ENCODE data around the gene PAQR5. TPM values are rescaled to one million over a fixed set of nuclear protein-coding genes. Genes with fewer than 3 reads are reported as not detected.

Gene PAQR5
- total RNA-seq, 1 experiment from 2014 or later = 34.0 TPM

- peaks cover 34% of the 10 kb centered on the region for H3K79me2 ChIP-seq (ENCODE audit: insufficient read depth, low read length)
- POLR2A ChIA-PET = interaction anchor here (0.6 to 3.9 kb wide), 9 partner anchors 10 to 406 kb away, joined by 3 to 43 read pairs (median 3); partner anchors contain the start of gene KIF23
- peak; percentile 80 for TF ChIP-seq SIN3A (IDR thresholded peaks at IDR 0.05; ENCODE audit: low read depth)
- TF ChIP-seq CBX3 (IDR thresholded peaks at IDR 0.05; ENCODE audit: low read depth) = no peak
- peak; percentile 75 for TF ChIP-seq MAX (IDR thresholded peaks at IDR 0.05)
- peak; percentile 66 for TF ChIP-seq YY1 (IDR thresholded peaks at IDR 0.05; ENCODE audit: extremely low read depth, insufficient replicate concordance, low read depth, low read length)
- TF ChIP-seq SP1 (IDR thresholded peaks at IDR 0.05; ENCODE audit: low read depth) = peak; percentile 63
- no peak for TF ChIP-seq ATF3 (IDR thresholded peaks at IDR 0.05)
- TF ChIP-seq EZH2 (IDR thresholded peaks at IDR 0.05) = no peak
- no peak for TF ChIP-seq FOSL1 (IDR thresholded peaks at IDR 0.05; ENCODE audit: low read depth)
- TF ChIP-seq ZNF274 (IDR thresholded peaks at IDR 0.05; ENCODE audit: low read depth, low read length) = no peak
- no peak for TF ChIP-seq EZH2phosphoT487 (IDR thresholded peaks at IDR 0.05; ENCODE audit: borderline replicate concordance)
- TF ChIP-seq RAD21 (IDR thresholded peaks at IDR 0.05; ENCODE audit: low read depth) = no peak
- no peak for TF ChIP-seq JUND (IDR thresholded peaks at IDR 0.05)
- TF ChIP-seq EGR1 (IDR thresholded peaks at IDR 0.05; ENCODE audit: low read depth) = no peak
- peak; percentile 99 for TF ChIP-seq POLR2AphosphoS5 (IDR thresholded peaks at IDR 0.05; ENCODE audit: low read depth, low read length)
- TF ChIP-seq, protein P1, sequence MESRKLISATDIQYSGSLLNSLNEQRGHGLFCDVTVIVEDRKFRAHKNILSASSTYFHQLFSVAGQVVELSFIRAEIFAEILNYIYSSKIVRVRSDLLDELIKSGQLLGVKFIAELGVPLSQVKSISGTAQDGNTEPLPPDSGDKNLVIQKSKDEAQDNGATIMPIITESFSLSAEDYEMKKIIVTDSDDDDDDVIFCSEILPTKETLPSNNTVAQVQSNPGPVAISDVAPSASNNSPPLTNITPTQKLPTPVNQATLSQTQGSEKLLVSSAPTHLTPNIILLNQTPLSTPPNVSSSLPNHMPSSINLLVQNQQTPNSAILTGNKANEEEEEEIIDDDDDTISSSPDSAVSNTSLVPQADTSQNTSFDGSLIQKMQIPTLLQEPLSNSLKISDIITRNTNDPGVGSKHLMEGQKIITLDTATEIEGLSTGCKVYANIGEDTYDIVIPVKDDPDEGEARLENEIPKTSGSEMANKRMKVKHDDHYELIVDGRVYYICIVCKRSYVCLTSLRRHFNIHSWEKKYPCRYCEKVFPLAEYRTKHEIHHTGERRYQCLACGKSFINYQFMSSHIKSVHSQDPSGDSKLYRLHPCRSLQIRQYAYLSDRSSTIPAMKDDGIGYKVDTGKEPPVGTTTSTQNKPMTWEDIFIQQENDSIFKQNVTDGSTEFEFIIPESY (IDR thresholded peaks at IDR 0.05; ENCODE audit: extremely low read depth, insufficient replicate concordance, low read length) = no peak
- TF ChIP-seq SRF (IDR thresholded peaks at IDR 0.05; ENCODE audit: low read depth) = no peak
- no peak for TF ChIP-seq TCF7L2 (IDR thresholded peaks at IDR 0.05; ENCODE audit: borderline replicate concordance, extremely low read depth, insufficient read depth, insufficient read length)
- TF ChIP-seq CEBPB (IDR thresholded peaks at IDR 0.05; ENCODE audit: low read depth) = no peak
- TF ChIP-seq, protein P2, sequence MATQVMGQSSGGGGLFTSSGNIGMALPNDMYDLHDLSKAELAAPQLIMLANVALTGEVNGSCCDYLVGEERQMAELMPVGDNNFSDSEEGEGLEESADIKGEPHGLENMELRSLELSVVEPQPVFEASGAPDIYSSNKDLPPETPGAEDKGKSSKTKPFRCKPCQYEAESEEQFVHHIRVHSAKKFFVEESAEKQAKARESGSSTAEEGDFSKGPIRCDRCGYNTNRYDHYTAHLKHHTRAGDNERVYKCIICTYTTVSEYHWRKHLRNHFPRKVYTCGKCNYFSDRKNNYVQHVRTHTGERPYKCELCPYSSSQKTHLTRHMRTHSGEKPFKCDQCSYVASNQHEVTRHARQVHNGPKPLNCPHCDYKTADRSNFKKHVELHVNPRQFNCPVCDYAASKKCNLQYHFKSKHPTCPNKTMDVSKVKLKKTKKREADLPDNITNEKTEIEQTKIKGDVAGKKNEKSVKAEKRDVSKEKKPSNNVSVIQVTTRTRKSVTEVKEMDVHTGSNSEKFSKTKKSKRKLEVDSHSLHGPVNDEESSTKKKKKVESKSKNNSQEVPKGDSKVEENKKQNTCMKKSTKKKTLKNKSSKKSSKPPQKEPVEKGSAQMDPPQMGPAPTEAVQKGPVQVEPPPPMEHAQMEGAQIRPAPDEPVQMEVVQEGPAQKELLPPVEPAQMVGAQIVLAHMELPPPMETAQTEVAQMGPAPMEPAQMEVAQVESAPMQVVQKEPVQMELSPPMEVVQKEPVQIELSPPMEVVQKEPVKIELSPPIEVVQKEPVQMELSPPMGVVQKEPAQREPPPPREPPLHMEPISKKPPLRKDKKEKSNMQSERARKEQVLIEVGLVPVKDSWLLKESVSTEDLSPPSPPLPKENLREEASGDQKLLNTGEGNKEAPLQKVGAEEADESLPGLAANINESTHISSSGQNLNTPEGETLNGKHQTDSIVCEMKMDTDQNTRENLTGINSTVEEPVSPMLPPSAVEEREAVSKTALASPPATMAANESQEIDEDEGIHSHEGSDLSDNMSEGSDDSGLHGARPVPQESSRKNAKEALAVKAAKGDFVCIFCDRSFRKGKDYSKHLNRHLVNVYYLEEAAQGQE (IDR thresholded peaks at IDR 0.05; ENCODE audit: low read depth) = no peak
- peak; percentile 97 for TF ChIP-seq ZFX (IDR thresholded peaks at IDR 0.05)
- TF ChIP-seq ELF1 (IDR thresholded peaks at IDR 0.05; ENCODE audit: borderline replicate concordance, low read depth) = no peak
Measured at GRCh38 chr15:69452692-69453521, 154.2 kb downstream of the PAQR5 start, which contains the start of gene RPLP1. Gene RPLP1, plus strand, starts transcription at chr15:69452818. Its CDS starts 131 bp downstream, at chr15:69452949.

More at GRCh38 chr15:69452692-69453521, 154.2 kb downstream of the PAQR5 start, which contains the start of gene RPLP1:
- ChIA-PET CTCF (interaction anchor here (1.6 kb wide), 1 partner anchor 10 kb away, joined by 12 read pairs; no protein-coding TSS in a partner anchor), RAD21 (ENCODE audit: low non-redundant PET in 1 of 2, low total read pairs in 2 of 2, uncharacterized antibody in 2 of 2, unreplicated experiment in 2 of 2) (no interaction called here)
- H3K9me3 ChIP-seq (ENCODE audit: control insufficient read depth in 1 of 2, insufficient read depth in 1 of 2, low read depth in 1 of 2, low read length in 2 of 2) = no peaks in the 10 kb centered on the region
- DNase-seq (ENCODE audit: low read depth, low spot score) (peak; percentile 81), ATAC-seq (peak; percentile 85)
- BruUV-seq (replicated peaks) = no TSS peak
- no peaks in the 10 kb centered on the region for H3K27me3 ChIP-seq (ENCODE audit: insufficient read depth, low read length)
- peak within 1 kb of the TSS; percentile 96 to 98 for H3K4me3 ChIP-seq (replicated peaks in 1 of 2; ENCODE audit: low read depth in 1 of 2, low read length in 2 of 2)
- H4K20me1 ChIP-seq (ENCODE audit: insufficient read depth) = peaks cover 34% of the 10 kb centered on the region; the same call in 1 of the 2 replicates
- intact Hi-C loops (cut with micrococcal nuclease) = no loop called here
- H3K36me3 ChIP-seq (ENCODE audit: control insufficient read depth in 1 of 2, insufficient read depth in 2 of 2, low read length in 2 of 2) = peaks cover 32 to 48% of the 10 kb centered on the region in 2 experiments
- peak within 1 kb of the TSS; percentile 83 for H3K4me2 ChIP-seq (ENCODE audit: low read length)
- no peaks in the 10 kb centered on the region for H3K9me2 ChIP-seq (ENCODE audit: insufficient read depth)
- peak within 1 kb of the TSS; percentile 83 for H3K27ac ChIP-seq (ENCODE audit: low read depth, low read length)
- H3K4me1 ChIP-seq (ENCODE audit: control insufficient read depth in 1 of 2, insufficient read depth in 2 of 2, low read length in 2 of 2) = peaks cover 9 to 20% of the 10 kb centered on the region in 2 experiments; a peak in 3 of 4 replicates
- H3K9ac ChIP-seq (ENCODE audit: low read length) = peak within 1 kb of the TSS; percentile 98
- H2AFZ ChIP-seq (ENCODE audit: low read depth, low read length, poor library complexity, severe bottlenecking) = peak within 1 kb of the TSS; percentile 30

All from HCT116 (cell line).